ENCODE measurements around the gene SUGCT.

DNA sequence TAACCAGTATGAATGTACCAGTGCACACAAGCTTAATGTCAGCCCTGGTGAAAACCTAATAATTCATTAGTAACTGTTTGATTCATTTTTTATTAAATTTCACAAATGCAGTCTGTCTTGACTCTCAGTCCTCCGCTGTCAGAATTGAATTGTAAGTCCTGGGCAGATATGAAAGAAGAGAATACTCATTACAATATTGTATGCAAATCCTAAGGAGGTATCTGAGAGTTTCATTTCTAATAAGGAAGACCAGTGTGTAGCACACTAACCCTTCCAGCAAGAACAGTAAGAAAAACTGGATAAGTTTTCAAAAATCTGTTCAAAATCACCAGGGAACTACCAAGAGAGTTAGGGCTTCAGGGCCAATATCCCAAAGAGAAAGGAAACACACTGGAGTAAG lies 652.1 kb downstream of the SUGCT start:
- TF ChIP-seq, protein P1, sequence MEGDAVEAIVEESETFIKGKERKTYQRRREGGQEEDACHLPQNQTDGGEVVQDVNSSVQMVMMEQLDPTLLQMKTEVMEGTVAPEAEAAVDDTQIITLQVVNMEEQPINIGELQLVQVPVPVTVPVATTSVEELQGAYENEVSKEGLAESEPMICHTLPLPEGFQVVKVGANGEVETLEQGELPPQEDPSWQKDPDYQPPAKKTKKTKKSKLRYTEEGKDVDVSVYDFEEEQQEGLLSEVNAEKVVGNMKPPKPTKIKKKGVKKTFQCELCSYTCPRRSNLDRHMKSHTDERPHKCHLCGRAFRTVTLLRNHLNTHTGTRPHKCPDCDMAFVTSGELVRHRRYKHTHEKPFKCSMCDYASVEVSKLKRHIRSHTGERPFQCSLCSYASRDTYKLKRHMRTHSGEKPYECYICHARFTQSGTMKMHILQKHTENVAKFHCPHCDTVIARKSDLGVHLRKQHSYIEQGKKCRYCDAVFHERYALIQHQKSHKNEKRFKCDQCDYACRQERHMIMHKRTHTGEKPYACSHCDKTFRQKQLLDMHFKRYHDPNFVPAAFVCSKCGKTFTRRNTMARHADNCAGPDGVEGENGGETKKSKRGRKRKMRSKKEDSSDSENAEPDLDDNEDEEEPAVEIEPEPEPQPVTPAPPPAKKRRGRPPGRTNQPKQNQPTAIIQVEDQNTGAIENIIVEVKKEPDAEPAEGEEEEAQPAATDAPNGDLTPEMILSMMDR (IDR thresholded peaks at IDR 0.05; ENCODE audit: low read length): no peak
- no peak for TF ChIP-seq EZH2 (optimal IDR thresholded peaks at IDR 0.05; ENCODE audit: low read depth, low read length)
